ENCODE measurements around the gene SIDT2. TPM values are rescaled to one million over a fixed set of nuclear protein-coding genes. Genes with fewer than 3 reads are reported as not detected.

SIDT2 gene
- total and polyA plus RNA-seq, 2 of the 13 experiments (the other 11 are each of a cell fraction or from before 2014, with no cell fraction given), result 11.5 to 28.0 TPM

DNA sequence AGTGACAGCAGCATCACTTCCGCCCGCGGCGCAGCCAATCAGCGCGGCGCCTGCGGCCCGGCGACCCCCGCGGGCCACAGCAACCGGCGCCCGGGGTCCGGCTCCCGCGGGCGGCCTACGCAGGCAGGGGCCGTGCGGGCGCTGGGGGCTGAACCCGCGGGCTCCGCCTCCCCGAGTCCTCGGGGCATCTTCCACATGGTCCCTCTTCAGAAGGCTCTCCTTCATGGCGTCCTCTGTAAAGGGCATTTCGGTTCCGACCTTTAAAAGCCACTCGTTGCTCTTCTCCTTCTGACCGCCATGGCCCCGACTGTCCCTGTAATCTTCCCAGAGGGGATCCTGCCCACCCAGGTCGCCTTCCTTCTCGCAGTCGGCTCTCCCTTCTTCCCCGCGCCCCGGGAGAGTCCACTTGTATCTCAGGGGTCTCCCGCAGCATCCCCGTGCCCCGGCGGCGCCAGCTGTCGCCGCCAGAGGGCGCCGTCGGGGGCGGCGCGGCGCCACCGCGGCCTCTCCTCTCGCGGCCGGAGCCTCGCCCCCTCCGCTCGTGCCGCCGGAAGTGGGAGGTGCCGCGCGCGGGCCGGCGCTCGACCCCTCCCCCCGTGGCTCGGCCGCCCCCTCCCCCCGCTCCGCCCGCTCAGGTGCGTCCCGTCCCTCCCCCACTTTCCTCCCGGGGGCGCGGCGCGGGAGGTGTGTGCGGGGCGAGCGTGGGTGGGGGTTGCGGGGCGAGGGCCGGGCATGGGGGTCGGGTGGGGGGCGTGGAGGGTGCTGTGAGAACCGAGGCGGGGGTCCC, 53.7 kb downstream of the SIDT2 start, which contains the start of gene RNF214:
Gene RNF214 (plus strand): TSS at position 580 of the 787 bp plus-strand sequence. CDS start 1,602 bp downstream, outside the sequence.
- H3K36me3 ChIP-seq (replicated peaks in 1 of 2; ENCODE audit: control insufficient read depth in 1 of 2, insufficient read depth in 2 of 2, low read length in 2 of 2), result peaks cover 3 to 6% of the 10 kb centered on the region in 2 experiments; a peak in 2 of 5 replicates
- peak; percentile 53 for DNase-seq (ENCODE audit: low spot score)
- BruUV-seq (replicated peaks), result no TSS peak
- H4K20me1 ChIP-seq (ENCODE audit: insufficient read depth, low read length), result no peaks in the 10 kb centered on the region
- H3K27me3 ChIP-seq (ENCODE audit: control insufficient read depth in 1 of 2, insufficient read depth in 2 of 2, low read length in 2 of 2), result no peaks in the 10 kb centered on the region
- H3K9ac ChIP-seq (ENCODE audit: insufficient read depth, low read depth, low read length), result peak within 1 kb of the TSS; percentile 80
- no peaks in the 10 kb centered on the region for H3K9me3 ChIP-seq (ENCODE audit: low read length)
- peak within 1 kb of the TSS; percentile 99 for H3K4me2 ChIP-seq (ENCODE audit: low read depth, low read length)
- peak within 1 kb of the TSS; percentile 95 for H2AFZ ChIP-seq (ENCODE audit: low read length)
- H3K27ac ChIP-seq (ENCODE audit: extremely low read length, insufficient read depth, low read length), result peak within 1 kb of the TSS; percentile 57
- peaks cover 10% of the 10 kb centered on the region for H3K79me2 ChIP-seq (ENCODE audit: insufficient read depth, low read length)
- in situ Hi-C loops (cut with HindIII; ENCODE audit: extremely low pct_ligation_motif_present, low pct_unique_long_range_greater_than_20kb) (loop anchor here (5.0 kb wide), 2 partner anchors 85 to 360 kb away; partner anchors contain the start of gene BACE1), intact Hi-C loops (cut with micrococcal nuclease; ENCODE audit: unreplicated experiment) (loop anchor here (2.0 to 5.0 kb wide), 2 partner anchors 85 to 180 kb away; partner anchors contain the start of gene BACE1)
- FAIRE-seq, result no peak
- CTCF ChIA-PET (ENCODE audit: low intra/inter-chr PET ratio, low total read pairs), result interaction anchor here (1.1 to 2.3 kb wide), 2 partner anchors 51 to 84 kb away, joined by 7 to 11 read pairs; partner anchors contain the start of gene BACE1
- POLR2A ChIA-PET, result interaction anchor here (1.5 to 1.6 kb wide), 2 partner anchors 67 to 87 kb away, joined by 4 to 8 read pairs; no protein-coding TSS in a partner anchor
- peak within 1 kb of the TSS; percentile 77 to 99 (median 99) for H3K4me3 ChIP-seq (replicated peaks in 1 of 3; ENCODE audit: insufficient read depth in 1 of 3, low read depth in 2 of 3, low read length in 3 of 3)
- whole genome bisulfite sequencing (ENCODE audit: low lambda C conversion rate), result 2% methylated on average over 30 of the region's 94 CpGs
- peaks cover 27% of the 10 kb centered on the region for H3K4me1 ChIP-seq (ENCODE audit: insufficient read depth, low read length)
- ATAC-seq, result peak; percentile 89
- TF ChIP-seq ZNF629 (CRISPR knock-in tag; conservative IDR thresholded peaks at IDR 0.05), result no peak
- TF ChIP-seq SIN3B (IDR thresholded peaks at IDR 0.05; ENCODE audit: low read length), result peak; percentile 37; the same call in 1 of the 2 replicates
- TF ChIP-seq ZNF256 (CRISPR knock-in tag; conservative IDR thresholded peaks at IDR 0.05), result no peak
- TF ChIP-seq NR2F2 (IDR thresholded peaks at IDR 0.05; ENCODE audit: borderline replicate concordance, low read depth), result no peak
- TF ChIP-seq NFYB (CRISPR knock-in tag; IDR thresholded peaks at IDR 0.05), result peak; percentile 66
- TF ChIP-seq ZNF644 (CRISPR knock-in tag; IDR thresholded peaks at IDR 0.05; ENCODE audit: low read depth), result no peak
- TF ChIP-seq ZNF780A (CRISPR knock-in tag; IDR thresholded peaks at IDR 0.05), result no peak
- no peak for TF ChIP-seq MZF1 (CRISPR knock-in tag; IDR thresholded peaks at IDR 0.05; ENCODE audit: borderline replicate concordance)
- 0 out of 2 replicates have a peak, but pooled peaks have one; percentile 30 for TF ChIP-seq ZNF329 (CRISPR knock-in tag; IDR thresholded peaks at IDR 0.05; ENCODE audit: low read depth)
- no peak for TF ChIP-seq ZNF7 (CRISPR knock-in tag; IDR thresholded peaks at IDR 0.05)
- TF ChIP-seq, protein P1, sequence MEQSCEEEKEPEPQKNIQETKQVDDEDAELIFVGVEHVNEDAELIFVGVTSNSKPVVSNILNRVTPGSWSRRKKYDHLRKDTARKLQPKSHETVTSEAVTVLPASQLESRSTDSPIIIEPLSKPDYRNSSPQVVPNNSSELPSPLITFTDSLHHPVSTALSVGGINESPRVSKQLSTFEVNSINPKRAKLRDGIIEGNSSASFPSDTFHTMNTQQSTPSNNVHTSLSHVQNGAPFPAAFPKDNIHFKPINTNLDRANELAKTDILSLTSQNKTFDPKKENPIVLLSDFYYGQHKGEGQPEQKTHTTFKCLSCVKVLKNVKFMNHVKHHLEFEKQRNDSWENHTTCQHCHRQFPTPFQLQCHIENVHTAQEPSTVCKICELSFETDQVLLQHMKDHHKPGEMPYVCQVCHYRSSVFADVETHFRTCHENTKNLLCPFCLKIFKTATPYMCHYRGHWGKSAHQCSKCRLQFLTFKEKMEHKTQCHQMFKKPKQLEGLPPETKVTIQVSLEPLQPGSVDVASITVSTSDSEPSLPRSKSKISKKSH (CRISPR knock-in tag; IDR thresholded peaks at IDR 0.05; ENCODE audit: borderline replicate concordance), result no peak
- TF ChIP-seq SNRNP70 (IDR thresholded peaks at IDR 0.05; ENCODE audit: low read depth, low read length), result no peak
- TF ChIP-seq, protein P2, sequence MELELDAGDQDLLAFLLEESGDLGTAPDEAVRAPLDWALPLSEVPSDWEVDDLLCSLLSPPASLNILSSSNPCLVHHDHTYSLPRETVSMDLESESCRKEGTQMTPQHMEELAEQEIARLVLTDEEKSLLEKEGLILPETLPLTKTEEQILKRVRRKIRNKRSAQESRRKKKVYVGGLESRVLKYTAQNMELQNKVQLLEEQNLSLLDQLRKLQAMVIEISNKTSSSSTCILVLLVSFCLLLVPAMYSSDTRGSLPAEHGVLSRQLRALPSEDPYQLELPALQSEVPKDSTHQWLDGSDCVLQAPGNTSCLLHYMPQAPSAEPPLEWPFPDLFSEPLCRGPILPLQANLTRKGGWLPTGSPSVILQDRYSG (CRISPR knock-in tag; IDR thresholded peaks at IDR 0.05), result no peak
- no peak for TF ChIP-seq ZNF337 (CRISPR knock-in tag; IDR thresholded peaks at IDR 0.05; ENCODE audit: borderline replicate concordance, low read depth)
- TF ChIP-seq CAMTA2 (CRISPR knock-in tag; IDR thresholded peaks at IDR 0.05; ENCODE audit: borderline replicate concordance), result no peak
- TF ChIP-seq, protein P3, sequence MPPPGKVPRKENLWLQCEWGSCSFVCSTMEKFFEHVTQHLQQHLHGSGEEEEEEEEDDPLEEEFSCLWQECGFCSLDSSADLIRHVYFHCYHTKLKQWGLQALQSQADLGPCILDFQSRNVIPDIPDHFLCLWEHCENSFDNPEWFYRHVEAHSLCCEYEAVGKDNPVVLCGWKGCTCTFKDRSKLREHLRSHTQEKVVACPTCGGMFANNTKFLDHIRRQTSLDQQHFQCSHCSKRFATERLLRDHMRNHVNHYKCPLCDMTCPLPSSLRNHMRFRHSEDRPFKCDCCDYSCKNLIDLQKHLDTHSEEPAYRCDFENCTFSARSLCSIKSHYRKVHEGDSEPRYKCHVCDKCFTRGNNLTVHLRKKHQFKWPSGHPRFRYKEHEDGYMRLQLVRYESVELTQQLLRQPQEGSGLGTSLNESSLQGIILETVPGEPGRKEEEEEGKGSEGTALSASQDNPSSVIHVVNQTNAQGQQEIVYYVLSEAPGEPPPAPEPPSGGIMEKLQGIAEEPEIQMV (CRISPR knock-in tag; IDR thresholded peaks at IDR 0.05; ENCODE audit: low read depth), result no peak
- no peak for TF ChIP-seq FOXK1 (CRISPR knock-in tag; IDR thresholded peaks at IDR 0.05; ENCODE audit: borderline replicate concordance, low read depth)
- TF ChIP-seq CENPX (CRISPR knock-in tag; IDR thresholded peaks at IDR 0.05), result no peak
- TF ChIP-seq MIER2 (CRISPR knock-in tag; IDR thresholded peaks at IDR 0.05), result no peak

Measured in HepG2 (cell line).